Skeletal muscle satellite cell (primary cell): ENCODE results near the gene PPP1R16B. TPM values are rescaled to one million over a fixed set of nuclear protein-coding genes. Genes with fewer than 3 reads are reported as not detected.

Source experiments
- H3K27me3 ChIP-seq: 2 replicates; pipeline ENCODE4 v1.7.0; 2013; ENCODE audit warnings: low read length; ENCODE audit not compliant: control insufficient read depth, insufficient read depth
- H3K36me3 ChIP-seq: 2 replicates; pipeline ENCODE4 v1.7.0; 2013; ENCODE audit warnings: mild to moderate bottlenecking, control low read depth, low read length; ENCODE audit not compliant: insufficient read depth
- H3K4me1 ChIP-seq: 2 replicates; pipeline ENCODE4 v1.7.0; 2013; ENCODE audit warnings: low read length; ENCODE audit not compliant: control insufficient read depth, insufficient read depth
- H3K4me2 ChIP-seq: 2 replicates; pipeline ENCODE4 v1.7.0; 2013; ENCODE audit warnings: mild to moderate bottlenecking, low read length
- H3K4me3 ChIP-seq: 2 replicates; pipeline ENCODE4 v1.7.0; 2013; ENCODE audit warnings: low read length
- H3K9ac ChIP-seq: 2 replicates; pipeline ENCODE4 v1.7.0; 2013; ENCODE audit warnings: mild to moderate bottlenecking, low read depth, low read length, moderate library complexity
- H3K9me3 ChIP-seq: replicated peaks from 2 replicates; pipeline ENCODE4 v1.7.0; 2013; ENCODE audit warnings: mild to moderate bottlenecking, control low read depth, low read length
- total RNA-seq: library from RNA; depleted of rRNA; stranded (reverse); fragments of >200 nt; gene quantifications from 2 replicates; pipeline ENCODE4 v1.2.3, GENCODE V29; 2012; rRNA removed

Gene PPP1R16B
- total RNA-seq: not detected in 2 replicates

GRCh38 chr20:38805502-38805957 is at the start of gene PPP1R16B:
PPP1R16B (plus strand) TSS chr20:38805697; CDS start chr20:38835926, 30,229 bp downstream.
- no peak within 1 kb of the TSS for H3K9ac ChIP-seq
- peak within 1 kb of the TSS; percentile 72 for H3K4me2 ChIP-seq
- peak within 1 kb of the TSS; percentile 52 for H3K4me3 ChIP-seq
- H3K27me3 ChIP-seq: peaks cover 60% of the 10 kb centered on the region
- H3K36me3 ChIP-seq: no peaks in the 10 kb centered on the region
- H3K9me3 ChIP-seq: no peaks in the 10 kb centered on the region
- H3K4me1 ChIP-seq: peaks cover 9% of the 10 kb centered on the region

GRCh38 chr20:38757145-38757775 is 48.2 kb upstream of the PPP1R16B start:
- H3K4me3 ChIP-seq: no peak overlapping the region
- no peaks in the 10 kb centered on the region for H3K27me3 ChIP-seq
- H3K9me3 ChIP-seq: no peaks in the 10 kb centered on the region
- no peak overlapping the region for H3K9ac ChIP-seq
- no peaks in the 10 kb centered on the region for H3K4me1 ChIP-seq
- no peak overlapping the region for H3K4me2 ChIP-seq
- peaks cover 56% of the 10 kb centered on the region for H3K36me3 ChIP-seq

GRCh38 chr20:38759106-38759505 is 46.4 kb upstream of the PPP1R16B start:
- H3K27me3 ChIP-seq: no peaks in the 10 kb centered on the region
- H3K36me3 ChIP-seq: peaks cover 48% of the 10 kb centered on the region
- H3K4me3 ChIP-seq: no peak overlapping the region
- no peak overlapping the region for H3K4me2 ChIP-seq
- no peaks in the 10 kb centered on the region for H3K9me3 ChIP-seq
- peaks cover under 1% of the 10 kb centered on the region for H3K4me1 ChIP-seq
- H3K9ac ChIP-seq: no peak overlapping the region

- no peak overlapping the region for H3K4me3 ChIP-seq
- peaks cover 14% of the 10 kb centered on the region for H3K4me1 ChIP-seq
- no peaks in the 10 kb centered on the region for H3K9me3 ChIP-seq
- no peak overlapping the region for H3K4me2 ChIP-seq
- H3K36me3 ChIP-seq: peaks cover 45% of the 10 kb centered on the region
- no peaks in the 10 kb centered on the region for H3K27me3 ChIP-seq
- no peak overlapping the region for H3K9ac ChIP-seq
Measured at GRCh38 chr20:38760978-38761377, 44.5 kb upstream of the PPP1R16B start.

GRCh38 chr20:38762174-38762573 is 43.3 kb upstream of the PPP1R16B start:
- no peaks in the 10 kb centered on the region for H3K27me3 ChIP-seq
- H3K4me1 ChIP-seq: peaks cover 14% of the 10 kb centered on the region
- H3K9ac ChIP-seq: no peak overlapping the region
- H3K9me3 ChIP-seq: no peaks in the 10 kb centered on the region
- no peak overlapping the region for H3K4me2 ChIP-seq
- peaks cover 50% of the 10 kb centered on the region for H3K36me3 ChIP-seq
- H3K4me3 ChIP-seq: no peak overlapping the region

GRCh38 chr20:38763616-38764015 is 41.9 kb upstream of the PPP1R16B start:
- peaks cover 14% of the 10 kb centered on the region for H3K4me1 ChIP-seq
- peaks cover 42% of the 10 kb centered on the region for H3K36me3 ChIP-seq
- H3K9me3 ChIP-seq: no peaks in the 10 kb centered on the region
- no peak overlapping the region for H3K4me2 ChIP-seq
- no peak overlapping the region for H3K4me3 ChIP-seq
- H3K27me3 ChIP-seq: no peaks in the 10 kb centered on the region
- H3K9ac ChIP-seq: no peak overlapping the region

GRCh38 chr20:38764567-38765318 is 40.8 kb upstream of the PPP1R16B start:
- Histone ChIP-seq H3K4me1 (peaks cover 14% of the 10 kb centered on the region), H3K9me3 (no peaks in the 10 kb centered on the region), H3K36me3 (peaks cover 46% of the 10 kb centered on the region), H3K9ac (no peak overlapping the region), H3K4me3 (no peak overlapping the region), H3K27me3 (no peaks in the 10 kb centered on the region), H3K4me2 (peak overlapping the region; percentile 28)

GRCh38 chr20:38766071-38766470 is 39.4 kb upstream of the PPP1R16B start:
- Histone ChIP-seq H3K36me3 (peaks cover 38% of the 10 kb centered on the region), H3K4me1 (peaks cover 14% of the 10 kb centered on the region)

GRCh38 chr20:38769376-38770295 is 35.9 kb upstream of the PPP1R16B start:
- no peaks in the 10 kb centered on the region for H3K27me3 ChIP-seq
- H3K4me3 ChIP-seq: no peak overlapping the region
- peaks cover 50% of the 10 kb centered on the region for H3K36me3 ChIP-seq
- H3K4me1 ChIP-seq: peaks cover 8% of the 10 kb centered on the region
- no peaks in the 10 kb centered on the region for H3K9me3 ChIP-seq
- no peak overlapping the region for H3K4me2 ChIP-seq
- no peak overlapping the region for H3K9ac ChIP-seq

More at GRCh38 chr20:38766071-38766470, 39.4 kb upstream of the PPP1R16B start:
- no peaks in the 10 kb centered on the region for H3K27me3 ChIP-seq
- H3K9ac ChIP-seq: no peak overlapping the region
- no peak overlapping the region for H3K4me2 ChIP-seq
- no peaks in the 10 kb centered on the region for H3K9me3 ChIP-seq
- no peak overlapping the region for H3K4me3 ChIP-seq

- peaks cover 45% of the 10 kb centered on the region for H3K36me3 ChIP-seq
Measured at GRCh38 chr20:38770546-38770945, 35.0 kb upstream of the PPP1R16B start.

GRCh38 chr20:38770970-38771369 is 34.5 kb upstream of the PPP1R16B start:
- peaks cover 40% of the 10 kb centered on the region for H3K36me3 ChIP-seq
- no peak overlapping the region for H3K4me2 ChIP-seq
- H3K9ac ChIP-seq: no peak overlapping the region
- H3K4me1 ChIP-seq: no peaks in the 10 kb centered on the region
- no peaks in the 10 kb centered on the region for H3K27me3 ChIP-seq
- no peaks in the 10 kb centered on the region for H3K9me3 ChIP-seq
- no peak overlapping the region for H3K4me3 ChIP-seq

More at GRCh38 chr20:38770546-38770945, 35.0 kb upstream of the PPP1R16B start:
- Histone ChIP-seq H3K27me3 (no peaks in the 10 kb centered on the region), H3K9me3 (no peaks in the 10 kb centered on the region), H3K4me1 (no peaks in the 10 kb centered on the region), H3K4me2 (no peak overlapping the region), H3K4me3 (no peak overlapping the region), H3K9ac (no peak overlapping the region)
